ENCODE data around the gene TWF2.
A peak's percentile ranks its signal among the peaks of the same experiment; 100 is the strongest.

Gene TWF2

GRCh38 chr3:52237006-52237656 lies 1.8 kb downstream of the TWF2 start:
- no peak for DNase-seq

DNA sequence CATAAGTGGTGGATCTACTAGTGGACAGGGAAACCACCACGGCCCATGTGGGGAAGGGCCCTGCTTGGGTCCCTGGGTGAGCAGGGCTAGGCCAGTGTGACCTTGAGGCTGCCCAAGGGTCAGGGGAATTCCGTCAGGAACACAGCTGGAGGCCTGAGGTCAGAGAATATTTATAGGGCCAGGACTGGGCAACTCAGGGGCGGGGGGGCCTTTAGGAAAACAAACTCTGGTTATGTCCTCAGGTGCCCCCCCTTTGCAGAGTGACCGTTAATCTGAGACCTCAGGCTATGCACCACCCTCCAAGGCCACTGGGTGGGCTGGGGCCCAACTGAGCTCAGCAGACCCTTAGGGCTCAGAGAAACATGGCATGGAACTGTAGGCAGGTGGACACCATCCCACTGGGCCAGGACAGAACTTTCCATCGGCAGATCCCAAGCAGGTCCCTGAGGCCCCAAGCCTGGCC lies 2.5 kb downstream of the TWF2 start:
- DNase-seq = no peak

DNA sequence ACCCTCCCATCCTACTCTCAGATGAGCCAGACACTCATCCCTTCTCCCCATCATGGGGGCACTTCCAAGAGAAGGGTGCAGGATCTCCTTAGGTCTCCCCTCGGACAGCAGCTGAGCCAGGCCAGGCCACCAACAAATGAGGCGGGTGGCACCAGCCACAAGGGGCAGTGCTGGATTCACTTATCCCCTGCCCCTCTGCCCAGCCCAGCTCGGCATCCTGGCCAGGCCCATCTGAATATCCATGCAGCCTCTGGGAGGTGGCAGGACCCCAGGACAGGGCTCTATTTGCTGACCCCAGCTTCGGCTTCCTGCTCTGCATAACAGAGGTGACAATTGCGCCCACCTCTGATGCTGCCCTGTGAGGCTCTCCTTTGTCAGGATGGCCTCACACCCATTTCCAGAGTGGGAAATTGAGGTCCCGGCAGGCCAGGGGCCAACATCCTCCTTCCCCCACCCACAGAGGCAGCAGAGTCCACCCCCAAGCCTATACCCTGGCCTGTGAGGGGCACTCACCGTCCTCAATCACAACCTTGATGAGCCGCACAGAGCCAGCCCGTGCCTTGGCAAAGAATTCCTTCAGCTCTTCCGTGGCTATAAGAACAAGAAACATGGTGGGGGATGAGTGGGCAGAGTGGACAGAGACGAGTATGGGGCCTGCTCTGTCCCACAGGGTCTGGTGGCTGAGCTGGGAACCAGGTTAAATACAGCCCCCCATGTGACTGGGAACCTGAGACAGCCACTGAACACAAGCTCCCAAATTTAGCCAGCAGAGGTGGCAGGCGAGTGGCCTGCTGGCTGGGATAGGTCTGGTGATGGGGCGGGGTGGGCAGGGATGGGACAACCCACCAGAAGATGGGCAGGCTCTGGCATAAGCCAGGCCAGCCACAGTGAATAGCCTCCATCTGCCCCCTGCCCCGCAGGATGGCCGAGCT lies 4.2 kb downstream of the TWF2 start:
- no peak for DNase-seq

DNA sequence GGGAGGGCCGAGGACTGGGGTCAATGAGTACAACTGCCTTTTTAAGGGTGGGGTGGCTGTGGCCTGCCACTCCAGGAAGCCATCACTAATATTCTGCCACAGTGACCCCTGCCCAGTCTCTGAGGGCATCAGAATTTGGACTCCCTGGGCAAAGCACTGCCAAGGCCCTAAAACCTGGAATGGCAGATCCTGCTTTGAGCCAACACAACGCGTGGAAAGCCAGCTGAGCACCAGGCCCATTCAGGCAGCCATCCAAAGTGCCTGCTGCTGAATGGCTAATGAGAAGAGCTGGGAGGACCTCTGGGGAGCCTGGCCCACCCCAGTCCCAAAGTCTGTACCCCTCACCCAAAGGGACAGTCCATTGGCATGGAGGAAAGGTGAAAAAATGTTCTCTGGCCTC lies 5.0 kb downstream of the TWF2 start:
- DNase-seq = no peak

DNA sequence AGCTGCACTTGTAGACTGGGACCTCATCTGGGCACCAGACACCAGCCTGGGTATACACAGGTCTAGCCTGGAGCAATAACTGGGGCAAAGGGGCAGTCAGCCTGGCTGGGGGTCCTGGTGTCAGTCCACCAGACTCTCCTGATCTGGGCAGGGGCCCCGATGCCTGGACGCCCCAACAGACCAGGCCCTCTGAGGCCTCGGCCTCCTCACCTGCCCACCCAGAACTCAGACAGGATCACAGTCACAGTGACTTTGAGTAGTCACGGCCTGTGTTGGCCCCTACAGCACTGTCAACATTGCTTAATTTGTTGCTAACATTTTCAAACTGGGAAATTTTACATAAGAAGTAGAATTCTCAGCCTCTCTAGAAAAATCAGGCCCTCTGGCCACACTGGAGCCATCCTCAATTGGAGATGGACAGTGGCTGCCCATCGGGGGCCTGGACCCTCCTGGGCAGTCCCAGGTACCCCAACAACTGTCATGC lies 5.8 kb downstream of the TWF2 start:
- DNase-seq = no peak

- peak; percentile 22 for DNase-seq
These were observed 6.5 kb downstream of the TWF2 start for GRCh38 chr3:52232279-52233107.

DNA sequence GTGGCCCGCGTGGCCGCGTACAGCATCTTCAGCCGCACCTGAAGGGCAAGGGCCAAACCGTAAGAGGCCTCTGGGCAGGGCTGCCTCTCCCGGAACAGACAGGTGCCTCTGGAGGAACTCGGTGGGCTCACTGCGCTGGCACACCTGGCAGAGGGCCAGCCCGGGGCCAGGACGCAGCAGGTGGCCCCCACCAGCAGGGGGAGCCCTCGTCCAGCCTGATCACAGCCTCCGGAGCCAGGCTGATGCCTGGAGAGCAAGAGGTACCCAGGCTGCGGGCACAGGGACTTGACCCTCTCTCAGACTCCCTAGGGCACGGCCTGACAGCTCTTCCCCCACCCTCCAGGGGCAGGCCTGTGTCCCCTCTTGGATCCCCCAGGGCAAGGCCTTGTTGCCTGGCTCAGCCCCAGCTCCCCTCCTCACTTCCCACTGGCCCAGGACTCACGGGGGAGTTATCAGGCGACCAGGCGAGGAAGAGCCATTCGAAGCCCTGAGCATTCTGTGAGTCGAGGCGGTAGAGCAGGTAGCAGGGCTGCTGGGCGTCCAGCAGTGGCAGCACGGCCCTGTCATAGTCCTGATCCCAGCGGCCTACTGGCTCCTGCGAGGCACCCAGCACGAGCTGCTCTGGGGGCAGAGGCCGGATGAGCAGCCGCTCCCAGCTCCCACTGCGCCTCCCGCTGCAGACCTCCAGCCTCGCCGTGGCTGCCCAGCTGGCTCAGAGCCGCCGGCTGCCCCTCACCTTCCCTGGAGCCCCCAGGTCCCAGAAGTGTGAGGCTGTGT lies 7.3 kb downstream of the TWF2 start:
- DNase-seq = peak; percentile 81

DNA sequence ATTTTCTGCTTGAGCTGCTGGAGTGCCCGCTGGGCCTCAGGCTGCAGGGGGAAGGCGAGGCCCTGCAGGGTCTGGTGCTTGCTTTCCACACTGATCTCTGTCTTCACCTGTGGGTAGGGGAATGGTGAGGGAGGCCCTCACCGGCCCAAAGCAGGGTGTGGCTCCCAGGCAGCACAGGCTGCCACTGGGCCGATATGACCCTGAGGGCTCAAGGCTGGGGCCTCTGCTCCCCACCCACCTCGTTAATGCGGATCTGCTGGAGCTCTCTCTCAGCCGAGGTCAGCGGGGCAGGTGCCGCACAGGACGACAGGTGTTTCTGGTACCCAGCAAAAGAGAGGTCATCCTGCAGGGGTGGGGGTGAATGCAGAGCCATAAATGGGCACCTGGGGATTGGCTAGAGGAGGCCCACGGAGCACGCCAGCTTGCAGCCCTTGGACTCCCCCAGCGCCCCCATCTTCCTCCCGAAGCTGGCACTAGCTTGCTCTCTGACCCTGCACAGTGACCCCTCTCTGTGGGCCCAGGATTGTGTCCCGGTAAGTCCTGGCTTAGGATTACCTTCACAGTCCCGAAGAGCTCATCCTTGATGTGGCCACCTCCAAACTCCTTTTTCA lies 8.0 kb downstream of the TWF2 start:
- no peak for DNase-seq

GRCh38 chr3:52230461-52230860 lies 8.5 kb downstream of the TWF2 start:
- no peak for DNase-seq

- DNase-seq = no peak
These were observed 9.3 kb downstream of the TWF2 start for GRCh38 chr3:52229656-52230055.

DNA sequence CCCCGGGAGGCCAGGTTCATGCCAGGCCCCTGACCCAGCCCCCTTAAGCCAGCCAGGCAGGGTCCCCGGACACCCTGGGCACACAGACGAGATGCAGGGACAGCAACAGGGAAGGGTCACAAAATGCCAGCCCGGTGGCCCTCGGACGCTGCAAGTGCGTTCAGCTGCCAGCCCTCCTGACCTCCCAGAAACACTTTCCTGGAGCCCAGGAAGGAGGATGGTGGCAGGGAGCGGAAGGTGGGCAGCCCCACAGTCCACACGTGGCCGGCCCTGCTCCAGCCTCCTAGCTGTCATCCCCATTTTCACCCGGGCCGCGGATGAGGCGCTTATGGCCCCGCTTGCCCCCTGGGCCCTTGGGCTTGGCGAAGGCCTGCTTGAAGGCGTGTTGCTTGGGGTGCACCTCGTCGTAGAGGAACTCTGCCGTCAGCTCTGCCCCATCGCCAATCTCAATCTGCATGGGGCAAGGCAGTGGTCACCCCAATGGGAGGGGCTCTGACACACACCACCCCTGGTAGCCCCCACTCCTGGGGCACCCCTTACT lies 10.1 kb downstream of the TWF2 start:
- no peak for DNase-seq

DNA sequence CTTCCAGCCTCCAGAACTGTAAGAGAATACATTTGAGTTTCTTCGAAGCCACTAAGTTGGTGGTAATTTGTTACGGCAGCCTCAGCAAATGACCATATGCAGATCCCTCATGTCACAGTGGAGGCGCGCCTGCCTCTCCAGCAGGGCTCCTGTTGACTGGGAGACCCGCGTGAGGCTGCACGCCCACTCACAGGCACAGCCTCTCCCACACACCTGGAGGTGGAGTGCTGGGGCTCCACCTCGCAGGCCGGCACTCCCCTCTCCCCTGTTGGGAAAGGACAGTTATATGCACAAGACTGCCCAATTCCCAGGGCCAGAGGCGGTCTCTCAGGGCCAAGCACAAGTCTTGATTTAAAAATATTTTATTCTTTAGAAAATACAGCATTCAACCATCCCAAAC lies 10.7 kb downstream of the TWF2 start:
- DNase-seq = no peak

DNA sequence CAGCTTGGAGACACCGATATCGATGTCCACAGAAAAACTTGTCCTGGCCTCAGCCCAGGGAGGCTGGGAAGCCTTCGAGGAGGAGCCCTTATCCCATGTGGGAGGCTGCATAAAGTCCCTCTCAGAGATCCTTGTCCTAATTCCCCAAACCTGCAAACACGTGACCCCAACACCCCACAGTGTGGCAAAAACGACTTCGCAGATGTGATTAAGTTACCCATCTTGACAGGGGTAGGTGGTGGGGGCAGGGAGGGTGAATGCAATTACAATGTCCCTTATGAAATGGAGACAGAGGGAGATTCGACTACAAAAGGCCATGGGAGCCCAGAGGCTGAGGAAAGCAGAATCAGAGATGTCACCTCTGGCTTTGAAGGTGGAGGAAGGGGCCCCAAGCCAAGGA lies 11.2 kb downstream of the TWF2 start:
- no peak for DNase-seq

- DNase-seq = no peak
These were observed 11.8 kb downstream of the TWF2 start for GRCh38 chr3:52227117-52227516.

- no peak for DNase-seq
These were observed 12.6 kb downstream of the TWF2 start for GRCh38 chr3:52226229-52226817.

- peak; percentile 77 for DNase-seq
These were observed 13.3 kb downstream of the TWF2 start, which contains the start of gene TLR9 for GRCh38 chr3:52225452-52226228. TSS of gene TLR9 (minus strand) at chr3:52225645. CDS start at chr3:52225529, 116 bp downstream.

DNA sequence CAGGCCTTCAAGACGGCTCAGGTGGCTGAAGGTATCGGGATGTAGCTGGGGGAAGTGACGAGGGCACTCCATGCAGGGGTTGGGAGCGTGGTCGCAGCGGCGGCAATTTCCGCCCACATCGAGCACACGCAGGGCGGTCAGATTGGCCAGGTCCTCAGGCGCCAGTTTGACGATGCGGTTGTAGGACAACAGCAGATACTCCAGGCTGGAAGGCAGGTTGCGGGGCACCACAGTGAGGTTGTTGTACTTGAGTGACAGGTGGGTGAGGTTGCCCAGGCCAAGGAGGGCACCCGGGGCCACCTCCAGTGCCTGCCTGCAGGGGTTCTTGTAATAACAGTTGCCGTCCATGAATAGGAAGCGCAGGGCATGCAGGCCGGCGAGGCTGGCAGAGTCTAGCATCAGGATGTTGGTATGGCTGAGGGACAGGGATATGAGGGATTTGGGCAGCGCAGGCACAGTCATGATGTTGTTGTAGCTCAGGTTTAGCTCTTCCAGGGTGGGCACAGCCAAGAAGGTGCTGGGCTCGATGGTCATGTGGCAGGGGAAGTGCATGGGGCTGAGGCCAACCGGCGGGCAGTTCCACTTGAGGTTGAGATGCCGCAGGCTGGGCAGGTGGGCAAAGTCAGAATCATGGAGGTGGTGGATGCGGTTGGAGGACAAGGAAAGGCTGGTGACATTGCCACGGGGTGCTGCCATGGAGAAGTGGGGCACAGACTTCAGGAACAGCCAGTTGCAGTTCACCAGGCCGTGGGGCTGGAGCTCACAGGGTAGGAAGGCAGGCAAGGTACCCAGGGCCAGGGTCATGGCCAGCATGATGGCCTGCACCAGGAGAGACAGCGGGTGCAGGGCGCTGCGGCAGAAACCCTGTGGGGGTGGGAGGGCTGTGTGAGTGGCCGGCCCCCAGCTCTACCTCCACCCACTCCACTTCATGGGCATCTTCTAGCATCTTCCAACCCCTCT lies 15.2 kb downstream of the TWF2 start:
- DNase-seq = no peak

- no peak for DNase-seq
These were observed 16.4 kb downstream of the TWF2 start for GRCh38 chr3:52222319-52223221.
